Cardiac muscle cell (in vitro differentiated cells and primary cell): ENCODE results near the gene CCDC18. TPM values are rescaled to one million over a fixed set of nuclear protein-coding genes. Genes with fewer than 3 reads are reported as not detected.

Source experiments
- DNase-seq, 2 donors: peaks; one replicate each; pipeline versions ENCODE4 v3.0.0 to v3.0.0-alpha.2; 2010 to 2017; ENCODE audit warnings: low read depth in 1 of 2, low spot score in 1 of 2
- H3K27ac ChIP-seq: fragments of 200-600 bp; sonication (generic); 2 replicates; pipeline ENCODE4 v1.5.1; 2016
- H3K27me3 ChIP-seq: fragments of 200-600 bp; sonication (generic); 2 replicates; pipeline ENCODE4 v1.6.0; 2016; ENCODE audit warnings: control low read depth
- H3K36me3 ChIP-seq: fragments of 200-600 bp; sonication (generic); 2 replicates; pipeline ENCODE4 v1.5.1; 2016; ENCODE audit warnings: control low read depth
- H3K4me1 ChIP-seq: fragments of 200-600 bp; sonication (generic); 2 replicates; pipeline ENCODE4 v1.8.1; 2017; ENCODE audit warnings: low read depth, mild to moderate bottlenecking, mixed run types
- H3K4me3 ChIP-seq: fragments of 200-600 bp; sonication (generic); 2 replicates; pipeline ENCODE4 v1.5.1; 2016; ENCODE audit warnings: mild to moderate bottlenecking
- H3K9me3 ChIP-seq: fragments of 200-600 bp; sonication (generic); 2 replicates; pipeline ENCODE4 v1.5.1; 2017; ENCODE audit warnings: low read depth, mild to moderate bottlenecking, control low read depth
- CTCF ChIP-seq: IDR thresholded peaks from 2 replicates; pipeline ENCODE4 v1.5.1; 2012; ENCODE audit warnings: low read depth, mild to moderate bottlenecking, low read length
- polyA plus RNA-seq: library from polyadenylated mRNA; unstranded; fragments of >200 nt; fragmentation: Nextera tagmentation; extraction: Ambion mirVana; gene quantifications from 2 replicates; pipeline ENCODE4 v1.2.1, GENCODE V29; 2016
- total RNA-seq: library from RNA; depleted of rRNA; stranded (reverse); fragments of >200 nt; gene quantifications from 2 replicates; pipeline ENCODE4 v1.2.3, GENCODE V29; 2016

Gene CCDC18
- total and polyA plus RNA-seq, 2 experiments from 2014 or later = 10.2 to 11.6 TPM

DNA sequence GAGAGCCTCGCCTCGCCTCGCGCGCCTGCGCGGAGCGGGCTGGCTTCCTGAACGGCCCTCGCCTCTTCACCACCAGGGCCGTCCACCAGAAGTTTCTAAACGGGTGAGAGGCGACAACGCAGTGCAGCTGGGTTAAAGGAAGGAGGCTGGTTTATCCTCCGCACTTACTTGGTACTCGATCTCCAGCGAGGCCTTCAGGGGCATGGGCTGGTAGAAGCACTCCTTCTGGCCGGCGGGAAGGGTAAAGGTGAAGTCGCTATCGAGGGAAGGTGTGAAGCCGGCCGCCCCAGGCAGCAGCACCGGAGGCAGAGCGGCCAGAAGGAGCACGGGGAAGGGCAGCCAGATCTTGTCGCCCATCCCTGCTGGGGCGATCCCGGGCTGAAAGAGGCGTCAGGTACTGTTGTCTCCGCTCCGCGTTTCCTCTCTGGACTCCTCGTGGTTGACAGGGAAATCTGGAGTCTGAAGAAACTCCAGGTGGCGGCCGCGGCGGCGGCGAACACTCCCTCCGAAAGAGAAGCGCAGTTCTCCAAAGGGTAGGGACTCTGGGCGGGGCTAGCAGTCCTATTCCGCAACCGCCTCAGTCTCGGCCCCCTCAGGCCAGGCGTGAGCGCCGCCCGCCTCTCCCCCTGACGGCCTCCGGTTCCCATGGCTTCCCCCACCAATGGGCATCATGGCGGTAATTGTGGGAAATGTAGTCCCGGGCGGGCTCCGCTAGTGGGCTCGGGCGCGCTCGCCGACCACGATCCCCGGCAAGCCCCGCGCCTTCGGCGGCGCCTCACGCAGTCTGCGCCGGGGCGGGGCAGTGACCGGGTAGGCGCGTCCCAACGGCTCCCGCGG is 420 bp upstream of the CCDC18 start, which contains the start of gene TMED5:
Gene TMED5, minus strand, starts transcription at position 528 of the 837 bp plus-strand sequence. Its CDS starts 171 bp downstream, at position 357.
- Histone ChIP-seq H3K27me3 (no peaks in the 10 kb centered on the region), H3K9me3 (no peaks in the 10 kb centered on the region), H3K36me3 (no peaks in the 10 kb centered on the region), H3K27ac (peak within 1 kb of the TSS; percentile 89), H3K4me1 (peaks cover 14% of the 10 kb centered on the region), H3K4me3 (peak within 1 kb of the TSS; percentile 64)
- peak; percentile 6 for TF ChIP-seq CTCF
- DNase-seq = peak; percentile 99 to 100

DNA sequence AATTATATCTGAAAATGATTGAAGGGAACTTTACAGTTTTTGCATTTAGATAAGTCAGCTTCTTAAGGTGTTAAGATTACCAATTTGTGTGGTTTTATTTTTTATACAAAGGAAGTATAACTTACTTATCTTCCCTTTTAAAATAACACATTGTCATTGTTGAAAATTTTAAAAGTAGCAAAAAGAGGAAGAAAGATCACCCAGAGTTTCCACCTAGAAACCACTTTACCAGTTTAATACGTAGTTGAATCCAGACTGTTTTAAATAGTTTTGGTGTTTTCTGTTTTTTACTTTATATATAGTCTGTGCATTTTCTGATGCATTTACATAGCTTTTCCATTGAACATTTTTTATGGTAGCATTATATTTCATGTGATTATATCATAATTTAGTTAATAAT is 6.1 kb downstream of the CCDC18 start:
- H3K9me3 ChIP-seq = no peaks in the 10 kb centered on the region
- H3K27ac ChIP-seq = no peak overlapping the region
- no peaks in the 10 kb centered on the region for H3K27me3 ChIP-seq
- H3K36me3 ChIP-seq = no peaks in the 10 kb centered on the region
- DNase-seq = no peak
- no peaks in the 10 kb centered on the region for H3K4me1 ChIP-seq
- H3K4me3 ChIP-seq = no peak overlapping the region
- TF ChIP-seq CTCF = no peak

GRCh38 chr1:93190432-93190831 is 9.9 kb downstream of the CCDC18 start:
- Histone ChIP-seq H3K36me3 (no peaks in the 10 kb centered on the region), H3K4me1 (no peaks in the 10 kb centered on the region), H3K27me3 (no peaks in the 10 kb centered on the region), H3K27ac (no peak overlapping the region), H3K4me3 (no peak overlapping the region), H3K9me3 (no peaks in the 10 kb centered on the region)
- no peak for TF ChIP-seq CTCF
- DNase-seq = no peak

DNA sequence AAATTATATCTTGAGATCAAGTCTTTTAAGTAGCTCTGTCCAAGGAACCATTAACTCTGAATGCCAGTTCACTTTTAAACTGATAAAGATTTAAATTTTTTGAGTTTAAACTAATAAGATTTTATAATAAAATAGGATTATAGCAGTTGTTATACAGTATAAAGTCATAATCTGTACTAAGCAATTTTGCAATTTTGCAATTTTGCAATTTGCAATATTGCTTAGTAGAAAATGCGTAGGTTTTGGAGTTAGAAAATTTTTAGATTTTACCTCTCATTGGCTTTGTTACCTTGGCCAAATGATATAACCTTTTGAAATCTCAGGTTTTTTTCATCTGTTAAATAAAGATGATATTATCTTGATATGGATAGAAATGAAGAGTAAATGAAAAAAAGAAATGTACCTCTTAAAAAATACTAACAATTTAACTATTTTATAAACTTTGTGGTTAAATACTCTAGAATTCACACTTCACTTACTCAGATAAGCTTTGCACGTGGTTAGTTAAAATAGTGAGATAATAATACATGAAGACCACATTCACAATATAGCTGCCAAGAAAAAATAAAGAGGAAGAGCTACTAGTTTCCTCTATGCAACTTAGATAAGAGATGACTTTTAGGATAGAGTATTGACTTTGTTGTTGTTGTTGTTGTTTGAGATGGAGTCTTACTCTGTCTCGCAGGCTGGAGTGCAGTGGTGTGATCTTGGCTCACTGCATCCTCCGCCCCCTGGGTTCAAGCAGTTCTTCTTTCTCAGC is 13.9 kb downstream of the CCDC18 start:
- Histone ChIP-seq H3K36me3 (peaks cover 4% of the 10 kb centered on the region), H3K27me3 (no peaks in the 10 kb centered on the region), H3K4me3 (no peak overlapping the region), H3K4me1 (no peaks in the 10 kb centered on the region), H3K27ac (no peak overlapping the region), H3K9me3 (no peaks in the 10 kb centered on the region)
- TF ChIP-seq CTCF = no peak
- no peak for DNase-seq

DNA sequence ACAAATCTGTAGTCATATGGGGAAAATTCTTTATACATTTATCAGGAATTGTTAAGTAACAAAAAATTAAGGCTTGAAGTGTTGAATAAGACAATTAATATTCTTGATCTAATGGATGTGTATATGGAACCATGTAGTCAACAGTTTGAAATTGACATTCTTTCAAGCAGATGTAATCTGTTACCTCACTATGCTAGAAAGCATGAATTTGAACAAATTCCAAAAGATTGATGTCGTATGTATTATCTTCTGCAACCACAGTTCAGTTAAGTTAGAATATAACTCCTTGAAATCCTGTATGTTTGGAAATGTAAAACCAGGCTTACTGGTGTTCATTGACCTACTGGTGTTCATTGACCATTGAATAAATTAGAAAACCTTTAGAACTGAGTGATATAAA is 16.1 kb downstream of the CCDC18 start:
- Histone ChIP-seq H3K4me1 (no peaks in the 10 kb centered on the region), H3K27me3 (no peaks in the 10 kb centered on the region), H3K9me3 (no peaks in the 10 kb centered on the region), H3K36me3 (peaks cover 4% of the 10 kb centered on the region), H3K27ac (no peak overlapping the region), H3K4me3 (no peak overlapping the region)
- peak in 1 of 2 donors; percentile 9 for DNase-seq
- no peak for TF ChIP-seq CTCF
